PC-3 (cell line): ENCODE measurements around the gene STX2. TPM values are rescaled to one million over a fixed set of nuclear protein-coding genes. Genes with fewer than 3 reads are reported as not detected.
A peak's percentile ranks its signal among the peaks of the same experiment; 100 is the strongest.

Experiments
- ATAC-seq: fragments of 200-7000 bp; cut with Tn5 transposase; 2 replicates; pipeline ENCODE4 v1.9.1; 2020; ENCODE audit warnings: mild to moderate bottlenecking, moderate library complexity
- BruUV-seq: library from RNA; stranded (reverse); fragments of 400-500 nt; replicated peaks from 2 replicates; lab custom pipeline; 2021; lab: Mats Ljungman, UMichigan
- CTCF ChIA-PET: fragments of 300-600 bp; sonication (Branson Sonifier 250); formaldehyde crosslinking; loops from one replicate; lab custom pipeline; 2022; ENCODE audit warnings: antibody characterized with exemption; lab: Charles Lee
- POLR2A ChIA-PET: fragments of 300-600 bp; sonication (Branson Sonifier 250); formaldehyde crosslinking; loops from one replicate; lab custom pipeline; 2022; ENCODE audit warnings: antibody characterized with exemption; ENCODE audit not compliant: unreplicated experiment; lab: Charles Lee
- DNase-seq: peaks from one replicate; pipeline ENCODE4 v3.0.0-alpha.2; 2015
- H2AFZ ChIP-seq: fragments of 300-600 bp; sonication (generic); 2 replicates; pipeline ENCODE4 v1.6.0; 2016; ENCODE audit warnings: antibody characterized with exemption, low read length
- H3F3A ChIP-seq: fragments of 300-600 bp; sonication (generic); one replicate; pipeline ENCODE4 v1.6.0; 2017; ENCODE audit warnings: antibody characterized with exemption, low read length, control low read depth, mild to moderate bottlenecking; ENCODE audit not compliant: unreplicated experiment
- H3K27ac ChIP-seq: fragments of 300-600 bp; sonication (generic); 2 replicates; pipeline ENCODE4 v1.5.1; 2016; ENCODE audit warnings: mild to moderate bottlenecking, low read length
- H3K27me3 ChIP-seq: fragments of 300-600 bp; sonication (generic); 2 replicates; pipeline ENCODE4 v1.6.1; 2016; ENCODE audit warnings: low read length, mixed read lengths
- H3K36me3 ChIP-seq: fragments of 300-600 bp; sonication (generic); 2 replicates; pipeline ENCODE4 v1.6.1; 2016; ENCODE audit warnings: low read depth, mixed run types, low read length, mixed read lengths
- H3K4me1 ChIP-seq: fragments of 300-600 bp; sonication (generic); 2 replicates; pipeline ENCODE4 v1.5.1; 2016; ENCODE audit warnings: low read length; ENCODE audit not compliant: insufficient read depth
- H3K4me2 ChIP-seq: fragments of 300-600 bp; sonication (generic); 2 replicates; pipeline ENCODE4 v1.6.0; 2016; ENCODE audit warnings: low read length
- H3K4me3 ChIP-seq: fragments of 300-600 bp; sonication (generic); 2 replicates; pipeline ENCODE4 v1.5.1; 2016; ENCODE audit warnings: mild to moderate bottlenecking, low read length, mixed read lengths
- H3K79me2 ChIP-seq: fragments of 300-600 bp; sonication (generic); 2 replicates; pipeline ENCODE4 v1.6.1; 2017; ENCODE audit warnings: low read length, mixed read lengths
- H3K9ac ChIP-seq: fragments of 300-600 bp; sonication (generic); 2 replicates; pipeline ENCODE4 v1.6.0; 2016; ENCODE audit warnings: mild to moderate bottlenecking, low read length
- H3K9me2 ChIP-seq: fragments of 300-600 bp; sonication (generic); replicated peaks from 2 replicates; pipeline ENCODE4 v1.6.1; 2016; ENCODE audit warnings: mixed run types, low read length, mixed read lengths
- H3K9me3 ChIP-seq: fragments of 300-600 bp; sonication (generic); 2 replicates; pipeline ENCODE4 v1.6.1; 2016; ENCODE audit warnings: low read length, mixed read lengths
- H4K20me1 ChIP-seq: fragments of 300-600 bp; sonication (generic); 2 replicates; pipeline ENCODE4 v1.6.1; 2016; ENCODE audit warnings: low read length, mixed read lengths
- CTCF ChIP-seq: fragments of 300-600 bp; sonication (generic); conservative IDR thresholded peaks from 2 replicates; pipeline ENCODE4 v1.5.1; 2017; ENCODE audit warnings: antibody characterized with exemption, low read depth, mild to moderate bottlenecking, low read length
- EZH2 ChIP-seq: fragments of 300-600 bp; sonication (generic); IDR thresholded peaks from one replicate; pipeline ENCODE4 v1.6.1; 2017; ENCODE audit warnings: antibody characterized with exemption, mild to moderate bottlenecking, low read length; ENCODE audit not compliant: unreplicated experiment
- EZH2phosphoT487 ChIP-seq: fragments of 300-600 bp; sonication (generic); IDR thresholded peaks from 2 replicates; pipeline ENCODE4 v1.6.1; 2018; ENCODE audit warnings: mild to moderate bottlenecking, antibody characterized with exemption, low read length, borderline replicate concordance
- intact Hi-C: fragments of 100-400 bp; cut with micrococcal nuclease; formaldehyde crosslinking; loops from 2 replicates; pipeline ENCODE4 v1.9.0; 2023
- total RNA-seq: library from RNA; depleted of rRNA; stranded (reverse); fragments of >200 nt; gene quantifications from 2 replicates; pipeline ENCODE4 v1.2.3, GENCODE V29; 2014

Gene STX2
- total RNA-seq, 1 experiment from 2014 or later: 18.2 TPM

GRCh38 chr12:130761537-130762318, 77.3 kb downstream of the STX2 start:
- Histone ChIP-seq H3K4me1 (peaks cover 8% of the 10 kb centered on the region; the same call in 1 of the 2 replicates), H2AFZ (peak overlapping the region; percentile 88), H3K27ac (no peak overlapping the region), H3K27me3 (peaks cover 3% of the 10 kb centered on the region; the same call in 1 of the 2 replicates), H3K36me3 (no peaks in the 10 kb centered on the region), H3F3A (peaks cover 6% of the 10 kb centered on the region), H3K9me2 (no peaks in the 10 kb centered on the region), H3K9me3 (peaks cover 11% of the 10 kb centered on the region; the same call in 1 of the 2 replicates), H3K4me2 (peak overlapping the region; percentile 93), H3K4me3 (peak overlapping the region; percentile 67), H4K20me1 (no peaks in the 10 kb centered on the region), H3K79me2 (no peaks in the 10 kb centered on the region), H3K9ac (no peak overlapping the region)
- intact Hi-C loops: loop anchor here (1.0 to 5.0 kb wide), 4 partner anchors 58 to 1071 kb away; no protein-coding TSS in a partner anchor
- peak; percentile 98 for TF ChIP-seq CTCF
- no peak for TF ChIP-seq EZH2
- ATAC-seq: peak; percentile 96
- BruUV-seq: no TSS peak
- CTCF ChIA-PET: no interaction called here
- POLR2A ChIA-PET: no interaction called here
- peak; percentile 92 for DNase-seq

- H3K9me2 ChIP-seq: no peaks in the 10 kb centered on the region
- no peaks in the 10 kb centered on the region for H3K4me1 ChIP-seq
- H3K4me2 ChIP-seq: no peak overlapping the region
- intact Hi-C loops: no loop called here
- no peak for ATAC-seq
- POLR2A ChIA-PET: no interaction called here
- 0 out of 2 replicates have a peak, but pooled peaks cover 3% of the 10 kb centered on the region for H3K9me3 ChIP-seq
- no peak overlapping the region for H3K9ac ChIP-seq
- H3K27ac ChIP-seq: no peak overlapping the region
- CTCF ChIA-PET: no interaction called here
- BruUV-seq: no TSS peak
- no peaks in the 10 kb centered on the region for H3K36me3 ChIP-seq
- H2AFZ ChIP-seq: peak overlapping the region; percentile 62
- H3K4me3 ChIP-seq: no peak overlapping the region
- H3K79me2 ChIP-seq: no peaks in the 10 kb centered on the region
- H3K27me3 ChIP-seq: no peaks in the 10 kb centered on the region
- no peaks in the 10 kb centered on the region for H3F3A ChIP-seq
- no peaks in the 10 kb centered on the region for H4K20me1 ChIP-seq
- no peak for TF ChIP-seq EZH2
- no peak for TF ChIP-seq CTCF
- TF ChIP-seq EZH2phosphoT487: no peak
- DNase-seq: no peak
These were observed 84.7 kb downstream of the STX2 start for GRCh38 chr12:130754234-130754901.
